Stimulated activated CD4-positive, alpha-beta T cell treated with anti-CD3 and anti-CD28 coated beads, Interleukin-2, amount 100 ng/mL, for 48 hours (primary cell): Measurements from ENCODE around the gene ARHGEF4.
A peak's percentile ranks its signal among the peaks of the same experiment; 100 is the strongest.

Source experiments
- DNase-seq, 2 donors: peaks; one replicate each; pipeline ENCODE4 v3.0.0-alpha.2; 2020

Gene ARHGEF4

GRCh38 chr2:130820279-130820861, 16.3 kb upstream of the ARHGEF4 start:
- DNase-seq, result no peak

GRCh38 chr2:130821867-130822266, 14.8 kb upstream of the ARHGEF4 start:
- DNase-seq, result no peak

GRCh38 chr2:130822766-130823165, 13.9 kb upstream of the ARHGEF4 start:
- DNase-seq, result no peak

GRCh38 chr2:130823171-130823885, 13.4 kb upstream of the ARHGEF4 start:
- DNase-seq, result no peak

GRCh38 chr2:130823886-130824491, 12.7 kb upstream of the ARHGEF4 start:
- peak in 1 of 2 donors; percentile 30 for DNase-seq

- DNase-seq, result peak; percentile 53 to 55
Measured at GRCh38 chr2:130824492-130825061, 12.1 kb upstream of the ARHGEF4 start.

GRCh38 chr2:130825231-130825965, 11.3 kb upstream of the ARHGEF4 start:
- no peak for DNase-seq

- DNase-seq, result no peak
Measured at GRCh38 chr2:130825966-130826253, 10.8 kb upstream of the ARHGEF4 start.

- no peak for DNase-seq
Measured at GRCh38 chr2:130826419-130826818, 10.3 kb upstream of the ARHGEF4 start.

- no peak for DNase-seq
Measured at GRCh38 chr2:130826821-130827501, 9.8 kb upstream of the ARHGEF4 start.

- DNase-seq, result no peak
Measured at GRCh38 chr2:130827502-130828251, 9.0 kb upstream of the ARHGEF4 start.

- no peak for DNase-seq
Measured at GRCh38 chr2:130828461-130828860, 8.3 kb upstream of the ARHGEF4 start.

GRCh38 chr2:130829015-130829414, 7.7 kb upstream of the ARHGEF4 start:
- no peak for DNase-seq

- no peak for DNase-seq
Measured at GRCh38 chr2:130830538-130830937, 6.2 kb upstream of the ARHGEF4 start.

GRCh38 chr2:130831356-130831755, 5.4 kb upstream of the ARHGEF4 start:
- no peak for DNase-seq

- DNase-seq, result no peak
Measured at GRCh38 chr2:130832296-130832940, 4.3 kb upstream of the ARHGEF4 start.

GRCh38 chr2:130834091-130834930, 2.4 kb upstream of the ARHGEF4 start:
- no peak for DNase-seq

GRCh38 chr2:130834931-130835765, 1.6 kb upstream of the ARHGEF4 start:
- no peak for DNase-seq

GRCh38 chr2:130835766-130836015, 1.0 kb upstream of the ARHGEF4 start:
- DNase-seq, result no peak
